Activated naive CD4-positive, alpha-beta T cell treated with anti-CD3 and anti-CD28 coated beads, Interleukin-2, amount 50 U/mL, for 24 hours (primary cell): ENCODE results near the gene PCDHA1.
"Not testable (repeated sequence)": the region's sequence is repeated elsewhere in the genome, so short reads cannot be mapped to it uniquely, and the experiment has no call there.

Experiments used
- H3K27ac Mint-ChIP-seq: one replicate; pipeline ENCODE4 v1.8.0; 2021; ENCODE audit warnings: mild to moderate bottlenecking, mixed read lengths
- H3K27me3 Mint-ChIP-seq: one replicate; pipeline ENCODE4 v1.8.0; 2021; ENCODE audit warnings: mixed read lengths
- H3K36me3 Mint-ChIP-seq: one replicate; pipeline ENCODE4 v1.8.0; 2021; ENCODE audit warnings: mixed read lengths
- H3K4me1 Mint-ChIP-seq: one replicate; pipeline ENCODE4 v1.8.0; 2021; ENCODE audit warnings: mixed read lengths
- H3K4me3 Mint-ChIP-seq: one replicate; pipeline ENCODE4 v1.8.0; 2021; ENCODE audit warnings: mild to moderate bottlenecking, mixed read lengths
- H3K9me3 Mint-ChIP-seq: one replicate; pipeline ENCODE4 v1.8.0; 2021; ENCODE audit warnings: mixed read lengths

Gene PCDHA1

DNA sequence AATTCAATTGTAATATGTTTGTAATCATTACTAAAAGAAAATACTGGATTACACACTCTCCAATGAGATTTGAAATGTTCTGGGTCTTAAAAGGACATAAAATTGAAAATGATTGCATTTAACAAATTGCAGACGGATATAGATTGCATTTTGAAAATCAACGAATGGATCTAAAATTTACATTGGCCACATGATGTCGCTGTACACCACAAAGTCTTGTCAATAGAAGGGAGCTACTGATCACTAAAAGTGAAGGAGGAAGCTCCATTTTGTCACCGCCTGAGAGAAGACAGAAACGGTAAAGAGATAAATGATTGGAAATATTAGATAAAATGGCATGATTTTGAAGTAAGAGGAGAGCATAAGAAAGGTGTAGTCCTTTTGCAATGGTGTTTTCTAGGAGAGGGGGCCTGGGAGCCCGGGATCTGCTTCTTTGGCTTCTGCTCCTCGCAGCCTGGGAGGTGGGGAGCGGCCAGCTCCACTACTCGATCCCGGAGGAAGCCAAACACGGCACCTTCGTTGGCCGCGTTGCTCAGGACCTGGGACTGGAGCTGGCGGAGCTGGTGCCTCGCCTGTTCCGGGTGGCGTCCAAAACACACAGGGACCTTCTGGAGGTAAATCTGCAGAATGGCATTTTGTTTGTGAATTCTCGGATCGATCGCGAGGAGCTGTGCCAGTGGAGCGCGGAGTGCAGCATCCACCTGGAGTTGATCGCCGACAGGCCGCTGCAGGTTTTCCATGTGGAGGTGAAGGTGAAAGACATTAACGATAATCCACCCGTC lies at the start of gene PCDHA1:
Gene PCDHA1, plus strand, starts transcription at position 236 of the 782 bp plus-strand sequence.
- peaks cover 22% of the 10 kb centered on the region for H3K36me3 Mint-ChIP-seq
- H3K4me1 Mint-ChIP-seq, result no peaks in the 10 kb centered on the region
- H3K27me3 Mint-ChIP-seq, result peaks cover 21% of the 10 kb centered on the region
- H3K4me3 Mint-ChIP-seq, result no peak within 1 kb of the TSS
- no peak within 1 kb of the TSS for H3K27ac Mint-ChIP-seq
- peaks cover 18% of the 10 kb centered on the region for H3K9me3 Mint-ChIP-seq

- no peak overlapping the region for H3K4me3 Mint-ChIP-seq
- H3K27ac Mint-ChIP-seq, result no peak overlapping the region
- no peaks in the 10 kb centered on the region for H3K4me1 Mint-ChIP-seq
- H3K27me3 Mint-ChIP-seq, result peaks cover 30% of the 10 kb centered on the region
- H3K36me3 Mint-ChIP-seq, result peaks cover 4% of the 10 kb centered on the region
- H3K9me3 Mint-ChIP-seq, result peaks cover 13% of the 10 kb centered on the region
Measured at GRCh38 chr5:140737486-140737885, 48.5 kb upstream of the PCDHA1 start.

- Mint-ChIP-seq H3K4me1 (no peaks in the 10 kb centered on the region), H3K36me3 (peaks cover 11% of the 10 kb centered on the region), H3K4me3 (no peak overlapping the region), H3K9me3 (peaks cover 14% of the 10 kb centered on the region), H3K27me3 (peaks cover 11% of the 10 kb centered on the region), H3K27ac (no peak overlapping the region)
Measured at GRCh38 chr5:140741967-140742366, 44.0 kb upstream of the PCDHA1 start.

- Mint-ChIP-seq H3K36me3 (peaks cover 20% of the 10 kb centered on the region), H3K9me3 (peaks cover 72% of the 10 kb centered on the region), H3K27me3 (peaks cover 1% of the 10 kb centered on the region), H3K4me3 (no peak overlapping the region), H3K27ac (no peak overlapping the region), H3K4me1 (no peaks in the 10 kb centered on the region)
Measured at GRCh38 chr5:140753561-140753960, 32.4 kb upstream of the PCDHA1 start.

- H3K4me3 Mint-ChIP-seq, result no peak overlapping the region
- H3K27ac Mint-ChIP-seq, result no peak overlapping the region
- H3K27me3 Mint-ChIP-seq, result peaks cover 2% of the 10 kb centered on the region
- H3K36me3 Mint-ChIP-seq, result peaks cover 35% of the 10 kb centered on the region
- H3K9me3 Mint-ChIP-seq, result peaks cover 15% of the 10 kb centered on the region
- H3K4me1 Mint-ChIP-seq, result no peaks in the 10 kb centered on the region
Measured at GRCh38 chr5:140764177-140764973, 21.6 kb upstream of the PCDHA1 start.

- H3K27ac Mint-ChIP-seq, result no peak overlapping the region
- H3K27me3 Mint-ChIP-seq, result no peaks in the 10 kb centered on the region
- peaks cover 30% of the 10 kb centered on the region for H3K36me3 Mint-ChIP-seq
- H3K4me1 Mint-ChIP-seq, result no peaks in the 10 kb centered on the region
- H3K9me3 Mint-ChIP-seq, result peaks cover 25% of the 10 kb centered on the region
- no peak overlapping the region for H3K4me3 Mint-ChIP-seq
Measured at GRCh38 chr5:140767444-140767843, 18.5 kb upstream of the PCDHA1 start.

- Mint-ChIP-seq H3K9me3 (peaks cover 38% of the 10 kb centered on the region), H3K4me1 (no peaks in the 10 kb centered on the region), H3K27ac (no peak overlapping the region), H3K27me3 (peaks cover 14% of the 10 kb centered on the region), H3K36me3 (peaks cover 24% of the 10 kb centered on the region), H3K4me3 (no peak overlapping the region)
Measured at GRCh38 chr5:140780512-140780911, 5.4 kb upstream of the PCDHA1 start.

GRCh38 chr5:140787422-140787821 lies 1.5 kb downstream of the PCDHA1 start:
- peaks cover 22% of the 10 kb centered on the region for H3K36me3 Mint-ChIP-seq
- H3K27me3 Mint-ChIP-seq, result peaks cover 30% of the 10 kb centered on the region
- not testable (repeated sequence) for H3K27ac Mint-ChIP-seq, H3K4me1 Mint-ChIP-seq, H3K4me3 Mint-ChIP-seq
- peaks cover 21% of the 10 kb centered on the region for H3K9me3 Mint-ChIP-seq

DNA sequence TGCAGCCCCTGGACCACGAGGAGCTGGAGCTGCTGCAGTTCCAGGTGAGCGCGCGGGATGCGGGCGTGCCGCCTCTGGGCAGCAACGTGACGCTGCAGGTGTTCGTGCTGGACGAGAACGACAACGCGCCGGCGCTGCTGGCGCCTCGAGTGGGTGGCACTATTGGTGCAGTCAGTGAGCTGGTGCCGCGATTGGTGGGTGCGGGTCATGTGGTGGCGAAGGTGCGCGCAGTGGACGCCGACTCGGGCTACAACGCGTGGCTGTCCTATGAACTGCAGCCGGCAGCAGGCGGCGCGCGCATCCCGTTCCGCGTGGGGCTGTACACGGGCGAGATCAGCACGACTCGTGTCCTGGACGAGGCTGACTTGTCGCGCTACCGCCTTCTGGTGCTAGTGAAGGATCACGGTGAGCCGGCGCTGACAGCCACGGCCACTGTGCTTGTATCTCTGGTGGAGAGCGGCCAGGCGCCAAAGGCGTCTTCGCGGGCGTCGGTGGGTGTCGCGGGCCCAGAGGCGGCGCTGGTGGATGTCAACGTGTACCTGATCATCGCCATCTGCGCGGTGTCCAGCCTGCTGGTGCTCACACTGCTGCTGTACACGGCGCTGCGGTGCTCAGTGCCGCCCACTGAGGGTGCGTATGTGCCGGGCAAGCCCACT lies 2.0 kb downstream of the PCDHA1 start:
- not testable (repeated sequence) for H3K4me1 Mint-ChIP-seq, H3K4me3 Mint-ChIP-seq, H3K27ac Mint-ChIP-seq
- Mint-ChIP-seq H3K9me3 (peaks cover 21% of the 10 kb centered on the region), H3K27me3 (peaks cover 34% of the 10 kb centered on the region), H3K36me3 (peaks cover 18% of the 10 kb centered on the region)

DNA sequence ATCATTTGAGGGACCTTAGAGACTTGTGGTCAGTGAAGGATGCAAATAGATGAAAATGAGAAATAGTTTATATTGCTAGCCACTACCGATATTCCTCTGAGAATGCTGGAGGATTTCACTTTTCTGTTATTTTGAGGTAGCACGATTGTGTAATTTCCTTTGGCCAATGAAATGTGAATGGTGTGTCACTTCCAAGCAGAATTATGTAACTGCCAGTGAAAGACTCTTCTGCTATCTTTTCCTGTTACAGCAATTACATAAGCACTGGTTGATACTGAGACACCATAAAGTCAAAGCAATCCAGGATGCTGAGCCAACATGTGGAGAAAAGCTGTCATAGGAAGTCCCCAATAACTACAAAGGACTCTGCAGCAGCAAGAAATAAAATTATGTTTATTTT lies 5.1 kb downstream of the PCDHA1 start:
- H3K27ac Mint-ChIP-seq, result no peak overlapping the region
- H3K36me3 Mint-ChIP-seq, result peaks cover 14% of the 10 kb centered on the region
- H3K4me1 Mint-ChIP-seq, result no peaks in the 10 kb centered on the region
- peaks cover 28% of the 10 kb centered on the region for H3K9me3 Mint-ChIP-seq
- peaks cover 36% of the 10 kb centered on the region for H3K27me3 Mint-ChIP-seq
- H3K4me3 Mint-ChIP-seq, result no peak overlapping the region

DNA sequence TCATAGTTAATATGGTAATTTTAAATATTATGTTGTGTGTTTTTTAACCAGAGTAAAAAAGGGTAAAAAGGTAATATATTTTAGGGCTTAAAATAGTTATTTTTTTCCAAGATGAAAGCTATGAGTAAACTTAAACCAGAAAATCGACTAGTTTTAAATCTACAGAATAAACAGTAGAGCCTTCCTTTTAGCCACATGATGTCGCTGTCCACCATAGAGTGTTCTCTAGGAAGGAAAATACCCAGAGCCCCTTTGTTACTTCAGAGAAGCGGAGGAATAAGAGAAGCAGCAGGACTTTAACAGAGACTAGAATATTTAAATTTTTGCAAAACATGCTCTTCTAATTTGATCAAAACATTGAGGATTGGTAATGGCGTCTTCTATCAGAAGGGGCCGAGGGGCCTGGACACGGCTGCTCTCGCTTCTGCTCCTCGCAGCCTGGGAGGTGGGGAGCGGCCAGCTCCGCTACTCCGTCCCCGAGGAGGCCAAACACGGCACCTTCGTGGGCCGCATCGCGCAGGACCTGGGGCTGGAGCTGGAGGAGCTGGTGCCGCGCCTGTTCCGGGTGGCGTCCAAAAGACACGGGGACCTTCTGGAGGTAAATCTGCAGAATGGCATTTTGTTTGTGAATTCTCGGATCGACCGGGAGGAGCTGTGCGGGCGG lies 8.8 kb downstream of the PCDHA1 start, which contains the start of gene PCDHA2:
Gene PCDHA2, plus strand, starts transcription at position 258 of the 664 bp plus-strand sequence.
- Mint-ChIP-seq H3K27ac (no peak within 1 kb of the TSS), H3K36me3 (peaks cover 11% of the 10 kb centered on the region), H3K9me3 (peaks cover 26% of the 10 kb centered on the region), H3K4me1 (no peaks in the 10 kb centered on the region), H3K4me3 (no peak within 1 kb of the TSS), H3K27me3 (peaks cover 33% of the 10 kb centered on the region)

DNA sequence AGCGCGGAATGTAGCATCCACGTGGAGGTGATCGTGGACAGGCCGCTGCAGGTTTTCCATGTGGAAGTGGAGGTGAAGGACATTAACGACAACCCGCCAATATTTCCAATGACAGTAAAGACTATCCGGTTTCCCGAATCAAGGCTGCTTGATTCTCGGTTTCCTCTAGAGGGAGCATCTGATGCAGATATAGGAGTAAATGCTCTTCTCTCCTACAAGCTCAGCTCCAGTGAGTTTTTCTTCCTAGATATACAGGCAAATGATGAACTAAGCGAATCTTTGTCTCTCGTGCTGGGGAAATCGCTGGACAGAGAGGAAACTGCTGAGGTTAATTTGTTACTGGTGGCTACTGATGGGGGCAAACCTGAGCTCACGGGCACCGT lies 9.3 kb downstream of the PCDHA1 start:
- Mint-ChIP-seq H3K9me3 (peaks cover 30% of the 10 kb centered on the region), H3K4me3 (no peak overlapping the region), H3K27me3 (peaks cover 34% of the 10 kb centered on the region), H3K27ac (no peak overlapping the region), H3K36me3 (peaks cover 10% of the 10 kb centered on the region), H3K4me1 (no peaks in the 10 kb centered on the region)

DNA sequence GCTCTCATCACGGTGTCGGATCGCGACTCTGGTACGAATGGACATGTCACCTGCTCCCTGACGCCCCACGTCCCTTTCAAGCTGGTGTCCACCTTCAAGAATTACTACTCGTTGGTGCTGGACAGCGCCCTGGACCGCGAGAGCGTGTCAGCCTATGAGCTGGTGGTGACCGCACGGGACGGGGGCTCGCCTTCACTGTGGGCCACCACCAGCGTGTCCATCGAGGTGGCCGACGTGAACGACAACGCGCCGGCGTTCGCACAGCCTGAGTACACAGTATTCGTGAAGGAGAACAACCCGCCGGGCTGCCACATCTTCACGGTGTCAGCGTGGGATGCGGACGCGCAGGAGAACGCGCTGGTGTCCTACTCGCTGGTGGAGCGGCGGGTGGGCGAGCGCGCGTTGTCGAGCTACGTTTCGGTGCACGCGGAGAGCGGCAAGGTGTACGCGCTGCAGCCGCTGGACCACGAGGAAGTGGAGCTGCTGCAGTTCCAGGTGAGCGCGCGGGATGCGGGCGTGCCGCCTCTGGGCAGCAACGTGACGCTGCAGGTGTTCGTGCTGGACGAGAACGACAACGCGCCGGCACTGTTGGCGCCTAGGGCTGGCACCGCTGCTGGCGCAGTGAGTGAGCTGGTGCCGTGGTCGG lies 10.3 kb downstream of the PCDHA1 start:
- H3K36me3 Mint-ChIP-seq, result peaks cover 10% of the 10 kb centered on the region
- peaks cover 27% of the 10 kb centered on the region for H3K9me3 Mint-ChIP-seq
- H3K4me3 Mint-ChIP-seq, H3K4me1 Mint-ChIP-seq, H3K27ac Mint-ChIP-seq: not testable (repeated sequence)
- peaks cover 32% of the 10 kb centered on the region for H3K27me3 Mint-ChIP-seq

DNA sequence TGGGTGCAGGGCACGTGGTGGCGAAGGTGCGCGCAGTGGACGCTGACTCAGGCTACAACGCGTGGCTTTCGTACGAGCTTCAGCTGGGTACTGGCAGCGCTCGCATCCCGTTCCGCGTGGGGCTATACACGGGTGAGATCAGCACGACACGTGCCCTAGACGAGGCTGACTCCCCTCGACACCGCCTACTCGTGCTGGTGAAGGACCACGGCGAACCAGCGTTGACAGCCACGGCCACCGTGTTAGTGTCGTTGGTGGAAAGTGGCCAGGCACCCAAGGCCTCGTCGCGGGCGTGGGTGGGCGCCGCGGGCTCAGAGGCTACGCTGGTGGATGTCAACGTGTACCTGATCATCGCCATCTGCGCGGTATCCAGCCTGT lies 10.8 kb downstream of the PCDHA1 start:
- H3K27me3 Mint-ChIP-seq, result peaks cover 30% of the 10 kb centered on the region
- H3K9me3 Mint-ChIP-seq, result peaks cover 24% of the 10 kb centered on the region
- H3K4me1 Mint-ChIP-seq, result no peaks in the 10 kb centered on the region
- peaks cover 10% of the 10 kb centered on the region for H3K36me3 Mint-ChIP-seq
- no peak overlapping the region for H3K27ac Mint-ChIP-seq
- H3K4me3 Mint-ChIP-seq, result no peak overlapping the region
